Gastroesophageal sphincter (tissue), 3 donors: ENCODE results near the gene ANAPC2.

Experiments
- CTCF ChIP-seq, 4 experiments: fragments of 200-600 bp in 2 of 4; fragments of 450-650 bp in 2 of 4; sonication (generic) in 1 of 4; IDR thresholded peaks; one replicate each; pipeline ENCODE4 v1.5.1; 2017 to 2019; ENCODE audit warnings: antibody characterized with exemption in 4 of 4, mild to moderate bottlenecking in 2 of 4, moderate library complexity in 2 of 4
- EP300 ChIP-seq: sonication (generic); formaldehyde crosslinking; IDR thresholded peaks from one replicate; pipeline ENCODE4 v1.6.1; 2017; ENCODE audit warnings: antibody characterized with exemption, mild to moderate bottlenecking
- POLR2AphosphoS5 ChIP-seq: sonication (generic); formaldehyde crosslinking; IDR thresholded peaks from one replicate; pipeline ENCODE4 v1.6.1; 2017; ENCODE audit warnings: antibody characterized with exemption

GRCh38 chr9:137195525-137196220 is 7.3 kb upstream of the ANAPC2 start:
- TF ChIP-seq CTCF (IDR thresholded peaks at IDR 0.05) (no peak), EP300 (no peak), POLR2AphosphoS5 (no peak)
